GM19025 (cell line): Measurements from ENCODE around the gene PCGF2.
"Not testable (repeated sequence)": the region's sequence is repeated elsewhere in the genome, so short reads cannot be mapped to it uniquely, and the experiment has no call there.

ENCODE experiments used
- ATAC-seq: cut with Tn5 transposase; IDR thresholded peaks from one replicate; pipeline ENCODE4 v1.9.1; 2021; ENCODE audit warnings: mild to moderate bottlenecking, low read depth, moderate library complexity; ENCODE audit not compliant: unreplicated experiment

The PCGF2 gene

GRCh38 chr17:38738007-38738662 is 10.0 kb downstream of the PCGF2 start:
- ATAC-seq = no peak

- no peak for ATAC-seq
Observed at GRCh38 chr17:38735161-38735997, 12.8 kb downstream of the PCGF2 start.

- ATAC-seq = no peak
Observed at GRCh38 chr17:38733982-38734973, 13.9 kb downstream of the PCGF2 start.

- ATAC-seq = no peak
Observed at GRCh38 chr17:38733282-38733981, 14.7 kb downstream of the PCGF2 start.

GRCh38 chr17:38732376-38733281 is 15.5 kb downstream of the PCGF2 start:
- no peak for ATAC-seq

GRCh38 chr17:38731526-38732294 is 16.4 kb downstream of the PCGF2 start:
- no peak for ATAC-seq

- no peak for ATAC-seq
Observed at GRCh38 chr17:38730526-38731379, 17.4 kb downstream of the PCGF2 start.

GRCh38 chr17:38729886-38730525 is 18.1 kb downstream of the PCGF2 start, which contains the start of gene CISD3:
Gene CISD3 (plus strand): TSS chr17:38730341. CDS start chr17:38730359, 18 bp downstream.
- ATAC-seq = peak; percentile 82

GRCh38 chr17:38729368-38729885 is 18.7 kb downstream of the PCGF2 start:
- no peak for ATAC-seq

GRCh38 chr17:38728290-38728831 is 19.8 kb downstream of the PCGF2 start:
- ATAC-seq = no peak

GRCh38 chr17:38727736-38728135 is 20.4 kb downstream of the PCGF2 start:
- no peak for ATAC-seq

GRCh38 chr17:38726145-38726544 is 22.0 kb downstream of the PCGF2 start:
- ATAC-seq = not testable (repeated sequence)

- ATAC-seq = no peak
Observed at GRCh38 chr17:38725066-38725465, 23.1 kb downstream of the PCGF2 start.

- ATAC-seq = no peak
Observed at GRCh38 chr17:38724337-38724988, 23.7 kb downstream of the PCGF2 start.

GRCh38 chr17:38721802-38722201 is 26.3 kb downstream of the PCGF2 start:
- no peak for ATAC-seq

- no peak for ATAC-seq
Observed at GRCh38 chr17:38720941-38721340, 27.2 kb downstream of the PCGF2 start.
